Upper lobe of left lung (tissue), 6 donors: Measurements from ENCODE around the gene MIB1. TPM values are rescaled to one million over a fixed set of nuclear protein-coding genes. Genes with fewer than 3 reads are reported as not detected.

Experiments
- ATAC-seq, 2 donors: fragments of 200-7000 bp; cut with Tn5 transposase; one replicate each; pipeline ENCODE4 v1.9.1; 2022; ENCODE audit warnings: mild to moderate bottlenecking in 2 of 2, moderate library complexity in 2 of 2; ENCODE audit not compliant: low FRiP score in 2 of 2
- DNase-seq, 2 donors: peaks; one replicate each; pipeline ENCODE4 v3.0.0-alpha.2; 2019 to 2020
- H3K27ac ChIP-seq, 4 donors: fragments of 200-600 bp; sonication (generic); one replicate each; pipeline ENCODE4 v1.5.1; 2016 to 2019
- H3K27me3 ChIP-seq, 4 donors: fragments of 200-600 bp; sonication (generic); one replicate each; pipeline ENCODE4 v1.5.1; 2017 to 2019
- H3K36me3 ChIP-seq, 4 donors: fragments of 200-600 bp; sonication (generic); one replicate each; pipeline ENCODE4 v1.5.1; 2016 to 2019
- H3K4me1 ChIP-seq, 4 donors: fragments of 200-600 bp; sonication (generic); one replicate each; pipeline ENCODE4 v1.5.1; 2018 to 2019
- H3K4me3 ChIP-seq, 4 donors: fragments of 200-600 bp; sonication (generic); one replicate each; pipeline ENCODE4 v1.5.1; 2017 to 2019; ENCODE audit warnings: mild to moderate bottlenecking in 2 of 4, moderate library complexity in 1 of 4
- H3K9me3 ChIP-seq, 4 donors: fragments of 200-600 bp; sonication (generic); one replicate each; pipeline ENCODE4 v1.5.1; 2018 to 2019
- CTCF ChIP-seq, 6 experiments: fragments of 450-650 bp in 4 of 6; fragments of 200-600 bp in 2 of 6; sonication (generic) in 2 of 6; IDR thresholded peaks; one replicate each; pipeline ENCODE4 v1.5.1; 2016 to 2019; ENCODE audit warnings: antibody characterized with exemption in 6 of 6
- EP300 ChIP-seq, 4 donors: sonication (generic); formaldehyde crosslinking; IDR thresholded peaks; one replicate each; pipeline ENCODE4 v1.5.1; 2017; ENCODE audit warnings: antibody characterized with exemption in 4 of 4, control low read depth in 2 of 4
- POLR2A ChIP-seq, 4 donors: fragments of 450-650 bp; IDR thresholded peaks; one replicate each; pipeline ENCODE4 v1.5.1; 2016 to 2017; ENCODE audit warnings: antibody characterized with exemption in 4 of 4, mild to moderate bottlenecking in 2 of 4
- POLR2AphosphoS5 ChIP-seq, 2 donors: sonication (generic); formaldehyde crosslinking; IDR thresholded peaks; one replicate each; pipeline ENCODE4 v1.5.1; 2017; ENCODE audit warnings: antibody characterized with exemption in 2 of 2
- WGBS, 2 donors: methylation state at CpG; one replicate each; pipeline ENCODE4 v1.1.5; 2017 to 2018; 5-methylcytosine and 5-hydroxymethylcytosine counted together
- total RNA-seq, 6 donors: library from RNA; depleted of rRNA in 4 of 6; stranded (reverse); fragments of >200 nt in 4 of 6; gene quantifications; one replicate each; pipeline versions ENCODE4 v1.1.0 to v1.2.1, GENCODE V29; 2016 to 2021
- donor health status: DM: no; HTN: no; CAD: no; lungs with moderate emphysema.
- donor health status: DM: no; HTN: yes; CAD: no; lungs with severe emphysema.

The MIB1 gene
- total RNA-seq, 6 donors from 2014 or later: 12.9 to 35.2 (median 23.4) TPM

DNA sequence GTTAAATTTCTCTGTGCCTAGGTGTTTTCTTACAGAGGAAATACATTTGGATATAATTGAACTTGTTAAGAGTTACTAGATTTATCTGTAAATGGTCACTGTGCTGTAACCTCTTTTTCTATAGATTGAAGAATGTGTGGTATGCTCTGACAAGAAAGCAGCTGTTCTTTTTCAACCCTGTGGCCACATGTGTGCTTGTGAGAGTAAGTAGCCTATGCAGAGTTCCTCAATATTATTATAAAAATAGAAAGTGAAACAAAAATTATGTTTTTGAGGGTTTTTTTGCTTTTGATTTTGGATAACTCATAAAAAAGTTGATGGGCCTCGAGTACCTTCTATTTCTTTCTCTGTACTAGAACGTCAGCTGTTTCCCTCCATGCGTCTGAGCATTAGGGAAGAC lies 112.4 kb downstream of the MIB1 start:
- no peak for DNase-seq
- no peaks in the 10 kb centered on the region for H3K9me3 ChIP-seq
- TF ChIP-seq POLR2A (IDR thresholded peaks at IDR 0.05) (no peak), CTCF (IDR thresholded peaks at IDR 0.05) (no peak), EP300 (IDR thresholded peaks at IDR 0.05) (no peak), POLR2AphosphoS5 (IDR thresholded peaks at IDR 0.05) (no peak)
- H3K4me1 ChIP-seq: peaks cover 0 to 3% (median 0%) of the 10 kb centered on the region in 4 donors
- H3K4me3 ChIP-seq: no peak overlapping the region
- no peaks in the 10 kb centered on the region for H3K27me3 ChIP-seq
- WGBS, 2 donors: 63 to 66% methylated on average over 3 of the region's 3 CpGs
- H3K27ac ChIP-seq: no peak overlapping the region
- no peak for ATAC-seq
- peaks cover 0 to 39% (median 0%) of the 10 kb centered on the region in 4 donors for H3K36me3 ChIP-seq

DNA sequence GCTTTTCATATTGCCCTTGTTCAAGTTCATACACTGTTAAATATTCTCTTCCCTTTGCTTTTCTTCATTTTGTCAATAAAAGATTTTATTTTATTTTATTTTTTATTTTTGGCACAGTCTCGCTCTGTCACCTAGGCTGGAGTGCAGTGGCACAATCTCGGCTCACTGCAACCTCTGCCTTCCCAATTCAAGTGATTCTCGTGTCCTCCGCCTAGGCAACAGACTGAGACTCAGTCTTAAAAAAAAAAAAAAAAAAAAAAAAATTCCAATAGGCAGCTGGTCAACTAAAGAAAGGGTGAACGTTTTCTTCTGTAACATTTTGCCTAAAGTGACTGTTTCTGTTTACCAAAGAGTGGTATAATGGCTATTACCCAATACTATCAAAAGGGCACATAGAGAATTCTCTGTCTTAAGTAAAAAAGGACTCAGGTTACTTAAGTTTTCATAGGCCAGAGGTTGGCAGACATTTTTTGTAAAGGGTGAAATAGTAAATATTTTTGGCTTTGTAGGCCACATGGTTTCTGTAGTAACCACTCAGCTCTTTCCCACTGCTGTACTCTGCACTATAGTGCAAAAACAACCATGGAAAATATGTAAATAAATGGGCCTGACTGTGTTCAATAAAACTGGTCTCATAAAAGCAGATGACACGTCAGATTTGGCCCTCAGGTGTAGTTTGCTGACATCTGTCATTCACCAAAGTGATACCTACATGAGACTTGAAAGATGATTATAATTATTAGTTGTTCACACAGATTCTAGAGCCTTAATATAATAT lies 113.4 kb downstream of the MIB1 start:
- no peak for DNase-seq
- no peaks in the 10 kb centered on the region for H3K27me3 ChIP-seq
- H3K36me3 ChIP-seq: peaks cover 0 to 41% (median 6%) of the 10 kb centered on the region in 4 donors
- peaks cover 0 to 3% (median 0%) of the 10 kb centered on the region in 4 donors for H3K4me1 ChIP-seq
- H3K9me3 ChIP-seq: no peaks in the 10 kb centered on the region
- H3K4me3 ChIP-seq: no peak overlapping the region
- ATAC-seq: no peak
- WGBS, 2 donors: 75 to 81% methylated on average over 6 of the region's 6 CpGs
- H3K27ac ChIP-seq: no peak overlapping the region
- TF ChIP-seq EP300 (IDR thresholded peaks at IDR 0.05): no peak

DNA sequence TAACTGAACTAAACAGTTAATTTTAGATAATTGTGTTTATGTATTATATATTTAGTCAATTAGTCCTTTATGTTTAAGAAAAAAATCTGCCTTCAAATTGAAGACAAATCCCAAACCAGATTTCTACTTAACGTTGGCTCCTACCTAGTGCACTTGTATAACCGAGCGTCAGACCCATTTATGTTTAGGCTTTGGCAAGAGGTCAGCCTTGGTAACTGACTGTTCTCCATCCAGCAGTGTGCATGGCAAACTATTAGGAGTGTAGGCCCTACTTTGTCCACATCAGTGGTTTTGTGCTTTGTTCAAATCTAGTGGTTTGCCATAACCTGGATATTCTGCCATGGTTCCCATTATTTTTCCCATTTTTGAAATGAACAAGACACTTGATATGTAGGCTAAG lies 114.8 kb downstream of the MIB1 start:
- ATAC-seq (no peak), DNase-seq (no peak)
- H3K27ac ChIP-seq: no peak overlapping the region
- peaks cover 0 to 3% (median 0%) of the 10 kb centered on the region in 4 donors for H3K4me1 ChIP-seq
- TF ChIP-seq EP300 (IDR thresholded peaks at IDR 0.05) (no peak), POLR2A (IDR thresholded peaks at IDR 0.05) (no peak), POLR2AphosphoS5 (IDR thresholded peaks at IDR 0.05) (no peak), CTCF (IDR thresholded peaks at IDR 0.05) (no peak)
- H3K27me3 ChIP-seq: no peaks in the 10 kb centered on the region
- peaks cover 0 to 45% (median 12%) of the 10 kb centered on the region in 4 donors for H3K36me3 ChIP-seq
- no peak overlapping the region for H3K4me3 ChIP-seq
- H3K9me3 ChIP-seq: no peaks in the 10 kb centered on the region
- 97 to 99% methylated on average over 3 of the region's 3 CpGs for WGBS, 2 donors

DNA sequence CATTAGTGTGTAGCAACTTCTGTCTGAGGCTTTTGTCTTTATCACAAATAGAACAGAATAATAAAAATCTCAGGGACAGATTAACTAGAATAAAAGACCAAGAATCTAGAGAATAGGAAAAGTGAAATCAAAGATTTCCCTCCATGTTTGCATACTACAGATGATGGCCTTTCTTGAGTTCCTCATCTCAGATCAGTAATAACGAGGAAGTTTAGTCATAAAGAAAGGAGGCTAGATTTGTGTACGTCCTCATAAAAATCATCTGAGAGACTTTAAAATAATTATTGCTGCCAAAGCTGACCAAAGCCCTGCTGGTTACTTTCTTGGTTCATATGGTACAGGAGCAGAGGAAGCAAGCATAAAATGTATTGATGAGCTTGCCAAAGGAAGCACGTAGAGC lies 117.3 kb downstream of the MIB1 start:
- no peak overlapping the region for H3K27ac ChIP-seq
- peaks cover 4 to 63% (median 21%) of the 10 kb centered on the region in 4 donors for H3K36me3 ChIP-seq
- ATAC-seq (no peak), DNase-seq (no peak)
- H3K4me3 ChIP-seq: no peak overlapping the region
- no peaks in the 10 kb centered on the region for H3K27me3 ChIP-seq
- H3K9me3 ChIP-seq: no peaks in the 10 kb centered on the region
- TF ChIP-seq POLR2AphosphoS5 (IDR thresholded peaks at IDR 0.05): no peak
- no peak for TF ChIP-seq POLR2A (IDR thresholded peaks at IDR 0.05)
- no peak for TF ChIP-seq EP300 (IDR thresholded peaks at IDR 0.05)
- no peak for TF ChIP-seq CTCF (IDR thresholded peaks at IDR 0.05)
- WGBS, 2 donors: 76 to 90% methylated on average over 3 of the region's 3 CpGs
- H3K4me1 ChIP-seq: no peaks in the 10 kb centered on the region

DNA sequence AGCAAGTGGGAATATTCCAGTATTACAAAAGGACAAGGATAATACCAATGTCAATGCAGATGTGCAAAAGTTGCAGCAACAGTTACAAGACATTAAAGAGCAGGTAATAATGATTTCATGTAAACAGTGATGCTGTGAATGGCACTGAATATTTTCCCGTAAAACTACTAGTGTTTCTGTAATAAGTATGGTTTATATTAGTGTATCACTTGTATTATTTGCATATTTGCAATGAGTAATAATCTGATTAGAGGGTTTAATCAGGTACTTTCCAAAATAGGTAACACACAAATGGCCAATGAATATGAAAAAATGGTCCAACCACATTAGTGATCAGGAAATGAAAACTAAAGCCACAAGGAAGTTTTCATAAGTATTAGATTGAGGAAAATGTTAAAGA lies 118.0 kb downstream of the MIB1 start:
- H3K9me3 ChIP-seq: no peaks in the 10 kb centered on the region

More for the DNA sequence above, 118.0 kb downstream of the MIB1 start:
- no peak for TF ChIP-seq EP300 (IDR thresholded peaks at IDR 0.05)
- TF ChIP-seq POLR2A (IDR thresholded peaks at IDR 0.05): no peak
- TF ChIP-seq POLR2AphosphoS5 (IDR thresholded peaks at IDR 0.05): no peak
- TF ChIP-seq CTCF (IDR thresholded peaks at IDR 0.05): no peak
- H3K27ac ChIP-seq: no peak overlapping the region
- H3K27me3 ChIP-seq: no peaks in the 10 kb centered on the region
- DNase-seq (no peak), ATAC-seq (no peak)
- 85 to 88% methylated on average over 1 of the region's 1 CpG for WGBS, 2 donors
- no peak overlapping the region for H3K4me3 ChIP-seq
- H3K36me3 ChIP-seq: peaks cover 4 to 65% (median 24%) of the 10 kb centered on the region in 4 donors
- no peaks in the 10 kb centered on the region for H3K4me1 ChIP-seq
